HEK293 (cell line): ENCODE results near the gene ATG2A.

Source experiments
- CTCF ChIP-seq: fragments of 450-650 bp; formaldehyde crosslinking; IDR thresholded peaks from 2 replicates; pipeline ENCODE4 v1.5.1; 2016; ENCODE audit warnings: missing biosample characterization, missing genetic modification characterization
- EGR2 ChIP-seq: fragments of 450-650 bp; formaldehyde crosslinking; IDR thresholded peaks from 2 replicates; pipeline ENCODE4 v1.5.1; 2016; ENCODE audit warnings: low read depth, missing biosample characterization, missing genetic modification characterization
- GLI4 ChIP-seq: fragments of 450-650 bp; formaldehyde crosslinking; IDR thresholded peaks from 2 replicates; pipeline ENCODE4 v1.5.1; 2016; ENCODE audit warnings: missing biosample characterization, missing genetic modification characterization
- IKZF3 ChIP-seq: fragments of 450-650 bp; IDR thresholded peaks from 2 replicates; pipeline ENCODE4 v1.5.0; 2018; ENCODE audit warnings: missing biosample characterization, mild to moderate bottlenecking, missing genetic modification characterization, moderate library complexity
- KLF1 ChIP-seq: fragments of 450-650 bp; formaldehyde crosslinking; IDR thresholded peaks from 2 replicates; pipeline ENCODE4 v1.5.1; 2016; ENCODE audit warnings: missing biosample characterization, missing genetic modification characterization
- KLF16 ChIP-seq: fragments of 450-650 bp; formaldehyde crosslinking; IDR thresholded peaks from 2 replicates; pipeline ENCODE4 v1.5.1; 2017; ENCODE audit warnings: missing biosample characterization, missing genetic modification characterization
- KLF8 ChIP-seq: fragments of 450-650 bp; formaldehyde crosslinking; IDR thresholded peaks from 2 replicates; pipeline ENCODE4 v1.5.1; 2016; ENCODE audit warnings: missing biosample characterization, missing genetic modification characterization
- KLF9 ChIP-seq: fragments of 450-650 bp; formaldehyde crosslinking; IDR thresholded peaks from 2 replicates; pipeline ENCODE4 v1.5.1; 2016; ENCODE audit warnings: missing biosample characterization, missing genetic modification characterization, low read depth
- PATZ1 ChIP-seq: fragments of 450-650 bp; formaldehyde crosslinking; IDR thresholded peaks from 2 replicates; pipeline ENCODE4 v1.5.1; 2016; ENCODE audit warnings: missing biosample characterization, missing genetic modification characterization
- REST ChIP-seq: fragments of 450-650 bp; formaldehyde crosslinking; IDR thresholded peaks from 2 replicates; pipeline ENCODE4 v1.5.1; 2016; ENCODE audit warnings: missing biosample characterization, missing genetic modification characterization
- SCRT1 ChIP-seq: fragments of 450-650 bp; formaldehyde crosslinking; IDR thresholded peaks from 2 replicates; pipeline ENCODE4 v1.5.1; 2016; ENCODE audit warnings: missing biosample characterization, missing genetic modification characterization, borderline replicate concordance
- SP2 ChIP-seq: fragments of 450-650 bp; formaldehyde crosslinking; IDR thresholded peaks from 2 replicates; pipeline ENCODE4 v1.5.1; 2016; ENCODE audit warnings: missing biosample characterization, missing genetic modification characterization
- WT1 ChIP-seq: fragments of 450-650 bp; formaldehyde crosslinking; IDR thresholded peaks from 2 replicates; pipeline ENCODE4 v1.5.1; 2016; ENCODE audit warnings: missing biosample characterization, missing genetic modification characterization
- ZBTB26 ChIP-seq: fragments of 450-650 bp; formaldehyde crosslinking; optimal IDR thresholded peaks from 2 replicates; pipeline ENCODE3; 2016; ENCODE audit warnings: missing biosample characterization, mild to moderate bottlenecking, missing genetic modification characterization
- ZEB2 ChIP-seq: fragments of 450-650 bp; formaldehyde crosslinking; IDR thresholded peaks from 2 replicates; pipeline ENCODE4 v1.5.1; 2016; ENCODE audit warnings: missing biosample characterization, missing genetic modification characterization
- ZIC2 ChIP-seq: fragments of 450-650 bp; formaldehyde crosslinking; IDR thresholded peaks from 2 replicates; pipeline ENCODE4 v1.5.1; 2016; ENCODE audit warnings: missing biosample characterization, missing genetic modification characterization
- ZNF148 ChIP-seq: fragments of 450-650 bp; formaldehyde crosslinking; IDR thresholded peaks from 2 replicates; pipeline ENCODE4 v1.5.0; 2017; ENCODE audit warnings: missing biosample characterization, missing genetic modification characterization, borderline replicate concordance
- ZNF221 ChIP-seq: fragments of 450-650 bp; formaldehyde crosslinking; IDR thresholded peaks from 2 replicates; pipeline ENCODE4 v1.5.1; 2017; ENCODE audit warnings: missing biosample characterization, missing genetic modification characterization, borderline replicate concordance
- ZNF449 ChIP-seq: fragments of 450-650 bp; formaldehyde crosslinking; IDR thresholded peaks from 2 replicates; pipeline ENCODE4 v1.5.1; 2017; ENCODE audit warnings: missing biosample characterization, mild to moderate bottlenecking, missing genetic modification characterization, moderate library complexity
- ZNF560 ChIP-seq: fragments of 450-650 bp; formaldehyde crosslinking; IDR thresholded peaks from 2 replicates; pipeline ENCODE4 v1.5.1; 2017; ENCODE audit warnings: missing biosample characterization, missing genetic modification characterization, borderline replicate concordance
- ZNF645 ChIP-seq: fragments of 450-650 bp; formaldehyde crosslinking; IDR thresholded peaks from 2 replicates; pipeline ENCODE4; 2016; ENCODE audit warnings: missing biosample characterization, missing genetic modification characterization
- ZNF76 ChIP-seq: fragments of 450-650 bp; formaldehyde crosslinking; IDR thresholded peaks from 2 replicates; pipeline ENCODE4; 2016; ENCODE audit warnings: low read depth, missing biosample characterization, missing genetic modification characterization, borderline replicate concordance
- ZSCAN30 ChIP-seq: fragments of 450-650 bp; IDR thresholded peaks from 2 replicates; pipeline ENCODE4 v1.5.1; 2018; ENCODE audit warnings: missing biosample characterization, mild to moderate bottlenecking, missing genetic modification characterization, moderate library complexity

The ATG2A gene

GRCh38 chr11:64916775-64917662 lies at the start of gene ATG2A (continued):
- peak; percentile 79; the same call in 1 of the 2 replicates for TF ChIP-seq ZSCAN30 (tag by site-specific recombination)
- peak; percentile 28; the same call in 1 of the 2 replicates for TF ChIP-seq ZEB2 (tag by site-specific recombination)
- TF ChIP-seq PATZ1 (tag by site-specific recombination), result peak; percentile 64
- TF ChIP-seq KLF1 (tag by site-specific recombination), result peak; percentile 74
- peak; percentile 70; the same call in 1 of the 2 replicates for TF ChIP-seq KLF9
- no peak for TF ChIP-seq ZNF645 (tag by site-specific recombination)
- TF ChIP-seq ZNF449 (tag by site-specific recombination), result peak; percentile 62; the same call in 1 of the 2 replicates
- 0 out of 2 replicates have a peak, but pooled peaks have one; percentile 30 for TF ChIP-seq GLI4 (tag by site-specific recombination)
- TF ChIP-seq SP2 (tag by site-specific recombination), result peak; percentile 93
- peak; percentile 43; the same call in 1 of the 2 replicates for TF ChIP-seq ZIC2 (tag by site-specific recombination)
- 0 out of 2 replicates have a peak, but pooled peaks have one; percentile 36 for TF ChIP-seq EGR2 (tag by site-specific recombination)
- peak; percentile 56; the same call in 1 of the 2 replicates for TF ChIP-seq REST
- TF ChIP-seq SCRT1 (tag by site-specific recombination), result peak; percentile 76; the same call in 1 of the 2 replicates
- TF ChIP-seq ZBTB26 (tag by site-specific recombination), result peak; percentile 39
- peak; percentile 14; the same call in 1 of the 2 replicates for TF ChIP-seq CTCF (tag by site-specific recombination)
- TF ChIP-seq ZNF76 (tag by site-specific recombination), result peak; percentile 34; the same call in 1 of the 2 replicates
- TF ChIP-seq KLF8 (tag by site-specific recombination), result peak; percentile 87; the same call in 1 of the 2 replicates
- TF ChIP-seq IKZF3 (tag by site-specific recombination), result peak; percentile 75
- no peak for TF ChIP-seq ZNF221 (tag by site-specific recombination)
- TF ChIP-seq ZNF148, result no peak
- peak; percentile 87 for TF ChIP-seq KLF16 (tag by site-specific recombination)
- no peak for TF ChIP-seq WT1 (tag by site-specific recombination)
- TF ChIP-seq ZNF560, result no peak
